KMS-11 (cell line): ENCODE measurements around the gene GRK4.

Experiments used
- H2AFZ ChIP-seq: fragments of 200-600 bp; sonication (generic); 2 replicates; pipeline ENCODE4 v1.6.1; 2016; ENCODE audit warnings: antibody characterized with exemption, mixed run types, low read depth
- H3K27ac ChIP-seq: fragments of 200-600 bp; sonication (generic); 2 replicates; pipeline ENCODE4 v1.6.1; 2016; ENCODE audit warnings: mild to moderate bottlenecking, mixed run types
- H3K27me3 ChIP-seq: fragments of 200-600 bp; sonication (generic); 2 replicates; pipeline ENCODE4 v1.6.1; 2017; ENCODE audit warnings: mild to moderate bottlenecking, low read depth, mixed run types, moderate library complexity; ENCODE audit not compliant: insufficient read depth
- H3K36me3 ChIP-seq: fragments of 200-600 bp; sonication (generic); 2 replicates; pipeline ENCODE4 v1.6.1; 2017; ENCODE audit warnings: mild to moderate bottlenecking, mixed run types; ENCODE audit not compliant: insufficient read depth
- H3K4me1 ChIP-seq: fragments of 200-600 bp; sonication (generic); 2 replicates; pipeline ENCODE4 v1.6.1; 2016; ENCODE audit warnings: mild to moderate bottlenecking, low read depth, mixed run types; ENCODE audit not compliant: poor library complexity, severe bottlenecking
- H3K4me2 ChIP-seq: fragments of 200-600 bp; sonication (generic); 2 replicates; pipeline ENCODE4 v1.7.0; 2016; ENCODE audit warnings: mild to moderate bottlenecking, mixed run types
- H3K4me3 ChIP-seq: fragments of 200-600 bp; sonication (generic); IDR thresholded peaks from 2 replicates; pipeline ENCODE4 v1.6.1; 2017; ENCODE audit warnings: low read depth, low read length, mixed read lengths; ENCODE audit not compliant: insufficient read depth
- H3K79me2 ChIP-seq: fragments of 200-600 bp; sonication (generic); 2 replicates; pipeline ENCODE4 v1.6.1; 2016; ENCODE audit warnings: low read depth, mixed run types; ENCODE audit not compliant: insufficient read depth
- H3K9ac ChIP-seq: fragments of 200-600 bp; sonication (generic); 2 replicates; pipeline ENCODE4 v1.6.1; 2016; ENCODE audit warnings: mild to moderate bottlenecking, mixed run types
- H4K20me1 ChIP-seq: fragments of 200-600 bp; sonication (generic); 2 replicates; pipeline ENCODE4 v1.6.1; 2016; ENCODE audit warnings: mild to moderate bottlenecking, mixed run types; ENCODE audit not compliant: insufficient read depth
- CTCF ChIP-seq: fragments of 200-600 bp; sonication (generic); conservative IDR thresholded peaks from 2 replicates; pipeline ENCODE4 v1.6.1; 2017; ENCODE audit warnings: low read depth, mild to moderate bottlenecking, antibody characterized with exemption, low read length, moderate library complexity, mixed read lengths

Gene GRK4

GRCh38 chr4:2939383-2940243 lies 23.8 kb upstream of the GRK4 start:
- no peaks in the 10 kb centered on the region for H3K36me3 ChIP-seq
- H4K20me1 ChIP-seq: no peaks in the 10 kb centered on the region
- H3K4me2 ChIP-seq: no peak overlapping the region
- no peak for TF ChIP-seq CTCF
- peaks cover 5% of the 10 kb centered on the region for H3K4me1 ChIP-seq
- H2AFZ ChIP-seq: no peak overlapping the region
- no peak overlapping the region for H3K4me3 ChIP-seq
- H3K27ac ChIP-seq: no peak overlapping the region
- no peaks in the 10 kb centered on the region for H3K27me3 ChIP-seq
- H3K9ac ChIP-seq: no peak overlapping the region
- H3K79me2 ChIP-seq: no peaks in the 10 kb centered on the region

- H4K20me1 ChIP-seq: no peaks in the 10 kb centered on the region
These were observed 22.9 kb upstream of the GRK4 start for GRCh38 chr4:2940267-2941137.

GRCh38 chr4:2941138-2942036 lies 22.0 kb upstream of the GRK4 start:
- Histone ChIP-seq H3K4me3 (no peak overlapping the region), H4K20me1 (no peaks in the 10 kb centered on the region), H2AFZ (no peak overlapping the region), H3K4me1 (no peaks in the 10 kb centered on the region), H3K36me3 (no peaks in the 10 kb centered on the region; the same call in 1 of the 2 replicates), H3K9ac (no peak overlapping the region), H3K79me2 (no peaks in the 10 kb centered on the region), H3K27ac (no peak overlapping the region), H3K4me2 (no peak overlapping the region), H3K27me3 (no peaks in the 10 kb centered on the region)
- TF ChIP-seq CTCF: no peak

More at GRCh38 chr4:2940267-2941137, 22.9 kb upstream of the GRK4 start:
- Histone ChIP-seq H3K4me1 (peaks cover 5% of the 10 kb centered on the region), H3K4me3 (no peak overlapping the region), H3K9ac (no peak overlapping the region), H2AFZ (no peak overlapping the region), H3K4me2 (no peak overlapping the region), H3K27ac (no peak overlapping the region), H3K36me3 (no peaks in the 10 kb centered on the region), H3K27me3 (no peaks in the 10 kb centered on the region), H3K79me2 (no peaks in the 10 kb centered on the region)
- no peak for TF ChIP-seq CTCF

GRCh38 chr4:2942037-2942531 lies 21.3 kb upstream of the GRK4 start:
- no peaks in the 10 kb centered on the region for H4K20me1 ChIP-seq
- H3K4me2 ChIP-seq: no peak overlapping the region
- no peak for TF ChIP-seq CTCF
- no peaks in the 10 kb centered on the region for H3K4me1 ChIP-seq
- H3K36me3 ChIP-seq: no peaks in the 10 kb centered on the region; the same call in 1 of the 2 replicates
- no peak overlapping the region for H3K9ac ChIP-seq
- H3K79me2 ChIP-seq: no peaks in the 10 kb centered on the region
- H3K27ac ChIP-seq: no peak overlapping the region
- H3K27me3 ChIP-seq: no peaks in the 10 kb centered on the region
- no peak overlapping the region for H2AFZ ChIP-seq
- H3K4me3 ChIP-seq: no peak overlapping the region
